ENCODE results near the gene TGFBR3.

- TF ChIP-seq, protein P1, sequence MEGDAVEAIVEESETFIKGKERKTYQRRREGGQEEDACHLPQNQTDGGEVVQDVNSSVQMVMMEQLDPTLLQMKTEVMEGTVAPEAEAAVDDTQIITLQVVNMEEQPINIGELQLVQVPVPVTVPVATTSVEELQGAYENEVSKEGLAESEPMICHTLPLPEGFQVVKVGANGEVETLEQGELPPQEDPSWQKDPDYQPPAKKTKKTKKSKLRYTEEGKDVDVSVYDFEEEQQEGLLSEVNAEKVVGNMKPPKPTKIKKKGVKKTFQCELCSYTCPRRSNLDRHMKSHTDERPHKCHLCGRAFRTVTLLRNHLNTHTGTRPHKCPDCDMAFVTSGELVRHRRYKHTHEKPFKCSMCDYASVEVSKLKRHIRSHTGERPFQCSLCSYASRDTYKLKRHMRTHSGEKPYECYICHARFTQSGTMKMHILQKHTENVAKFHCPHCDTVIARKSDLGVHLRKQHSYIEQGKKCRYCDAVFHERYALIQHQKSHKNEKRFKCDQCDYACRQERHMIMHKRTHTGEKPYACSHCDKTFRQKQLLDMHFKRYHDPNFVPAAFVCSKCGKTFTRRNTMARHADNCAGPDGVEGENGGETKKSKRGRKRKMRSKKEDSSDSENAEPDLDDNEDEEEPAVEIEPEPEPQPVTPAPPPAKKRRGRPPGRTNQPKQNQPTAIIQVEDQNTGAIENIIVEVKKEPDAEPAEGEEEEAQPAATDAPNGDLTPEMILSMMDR (conservative IDR thresholded peaks at IDR 0.05 in 1 of 2, IDR thresholded peaks at IDR 0.05 in 1 of 2; ENCODE audit: extremely low read depth in 1 of 2, insufficient read depth in 1 of 2, low read depth in 1 of 2, low read length in 2 of 2): no peak
- no peak for TF ChIP-seq EZH2 (IDR thresholded peaks at IDR 0.05; ENCODE audit: borderline replicate concordance, low read length)
These were observed 39.8 kb downstream of the TGFBR3 start for GRCh38 chr1:91846007-91846638.

Data from mammary epithelial cell (primary cell).